Measurements from ENCODE around the gene TMEM151B. TPM values are rescaled to one million over a fixed set of nuclear protein-coding genes. Genes with fewer than 3 reads are reported as not detected.

The TMEM151B gene
- total RNA-seq, 1 donor from 2014 or later = not detected

GRCh38 chr6:44292661-44293365 lies 22.6 kb downstream of the TMEM151B start:
- peaks cover 7 to 17% (median 15%) of the 10 kb centered on the region in 3 donors for H3K4me1 ChIP-seq (ENCODE audit: control insufficient read depth in 3 of 3, insufficient read depth in 3 of 3, low read length in 3 of 3)
- peaks cover 68 to 81% (median 73%) of the 10 kb centered on the region in 3 donors for H3K27me3 ChIP-seq (ENCODE audit: control insufficient read depth in 3 of 3, insufficient read depth in 3 of 3, low read length in 3 of 3)

GRCh38 chr6:44294832-44295791 lies 24.9 kb downstream of the TMEM151B start:
- Histone ChIP-seq H3K9ac (ENCODE audit: low read depth in 1 of 3, low read length in 3 of 3) (no peak overlapping the region), H3K27me3 (ENCODE audit: control insufficient read depth in 3 of 3, insufficient read depth in 3 of 3, low read length in 3 of 3) (peaks cover 60 to 70% (median 67%) of the 10 kb centered on the region in 3 donors), H3K27ac (ENCODE audit: low read depth, low read length) (no peak overlapping the region), H3K4me3 (ENCODE audit: low read length in 3 of 3) (no peak overlapping the region), H3K9me3 (ENCODE audit: control insufficient read depth in 3 of 3, low read length in 3 of 3) (no peaks in the 10 kb centered on the region), H3K4me1 (ENCODE audit: control insufficient read depth in 3 of 3, insufficient read depth in 3 of 3, low read length in 3 of 3) (peaks cover 10 to 22% (median 18%) of the 10 kb centered on the region in 3 donors), H3K36me3 (ENCODE audit: control insufficient read depth in 3 of 3, insufficient read depth in 3 of 3, low read length in 3 of 3) (peaks cover 0 to under 1% (median under 1%) of the 10 kb centered on the region in 3 donors)

More at GRCh38 chr6:44292661-44293365, 22.6 kb downstream of the TMEM151B start:
- no peaks in the 10 kb centered on the region for H3K9me3 ChIP-seq (ENCODE audit: control insufficient read depth in 3 of 3, low read length in 3 of 3)
- H3K27ac ChIP-seq (ENCODE audit: low read depth, low read length) = no peak overlapping the region
- no peak overlapping the region for H3K4me3 ChIP-seq (ENCODE audit: low read length in 3 of 3)
- no peak overlapping the region for H3K9ac ChIP-seq (ENCODE audit: low read depth in 1 of 3, low read length in 3 of 3)
- H3K36me3 ChIP-seq (ENCODE audit: control insufficient read depth in 3 of 3, insufficient read depth in 3 of 3, low read length in 3 of 3) = no peaks in the 10 kb centered on the region

DNA sequence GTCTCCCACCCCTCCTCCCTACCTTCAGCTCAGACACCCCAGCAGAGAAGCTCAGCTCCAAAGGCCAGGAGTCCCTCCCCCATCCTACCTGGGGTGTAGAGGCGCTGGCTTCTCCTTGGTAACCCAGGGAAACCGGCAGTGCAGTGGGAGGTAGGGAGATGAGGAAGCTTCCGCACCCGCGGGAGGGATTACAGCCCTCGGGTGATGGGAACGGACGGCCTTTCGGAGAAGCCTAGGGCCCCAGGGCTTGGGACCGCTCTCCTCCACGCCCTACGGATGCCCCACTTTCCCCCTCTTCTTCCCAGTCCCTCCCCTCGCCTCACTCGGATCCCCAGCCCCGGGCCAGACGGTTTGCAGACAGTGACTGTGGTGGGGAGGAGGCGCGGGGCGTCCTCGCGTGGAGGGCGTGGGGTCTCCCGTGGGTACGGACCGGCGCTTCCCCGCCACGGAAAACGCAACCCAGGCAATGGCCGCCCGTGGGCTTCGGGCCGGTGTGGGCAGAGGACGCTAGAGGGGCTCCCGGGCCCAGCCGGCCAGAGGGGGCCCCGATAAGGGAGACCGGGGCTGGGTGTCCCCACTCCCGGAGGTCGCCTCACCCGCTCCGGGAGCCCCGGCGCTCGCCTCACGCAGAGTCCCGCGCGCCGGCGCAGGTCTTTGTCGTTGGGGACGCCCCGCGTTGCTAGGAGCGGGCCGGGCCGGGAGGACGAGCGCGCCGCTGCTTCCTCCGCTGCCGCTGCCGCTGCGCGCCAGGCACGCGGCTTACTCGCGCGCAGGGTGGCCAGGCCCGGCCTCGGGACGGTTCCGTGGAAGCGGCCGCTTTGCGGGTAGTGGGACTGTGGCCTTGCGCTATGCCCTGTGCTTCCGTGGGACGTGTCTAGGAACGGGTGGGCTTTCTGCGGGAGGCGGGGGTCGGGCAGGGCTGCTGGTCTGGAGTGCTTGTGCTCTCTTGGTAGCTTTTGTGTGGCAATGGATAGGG lies 27.1 kb downstream of the TMEM151B start:
- H3K4me1 ChIP-seq (ENCODE audit: control insufficient read depth in 3 of 3, insufficient read depth in 3 of 3, low read length in 3 of 3) = peaks cover 10 to 22% (median 18%) of the 10 kb centered on the region in 3 donors
- H3K36me3 ChIP-seq (ENCODE audit: control insufficient read depth in 3 of 3, insufficient read depth in 3 of 3, low read length in 3 of 3) = peaks cover 18 to 22% (median 19%) of the 10 kb centered on the region in 3 donors
- peaks cover 41 to 50% (median 49%) of the 10 kb centered on the region in 3 donors for H3K27me3 ChIP-seq (ENCODE audit: control insufficient read depth in 3 of 3, insufficient read depth in 3 of 3, low read length in 3 of 3)
- no peak overlapping the region for H3K27ac ChIP-seq (ENCODE audit: low read depth, low read length)
- peak overlapping the region in 2 of 3 donors; percentile 32 to 57 for H3K9ac ChIP-seq (ENCODE audit: low read depth in 1 of 3, low read length in 3 of 3)
- H3K9me3 ChIP-seq (ENCODE audit: control insufficient read depth in 3 of 3, low read length in 3 of 3) = no peaks in the 10 kb centered on the region
- peak overlapping the region; percentile 15 to 64 (median 58) for H3K4me3 ChIP-seq (ENCODE audit: low read length in 3 of 3)

DNA sequence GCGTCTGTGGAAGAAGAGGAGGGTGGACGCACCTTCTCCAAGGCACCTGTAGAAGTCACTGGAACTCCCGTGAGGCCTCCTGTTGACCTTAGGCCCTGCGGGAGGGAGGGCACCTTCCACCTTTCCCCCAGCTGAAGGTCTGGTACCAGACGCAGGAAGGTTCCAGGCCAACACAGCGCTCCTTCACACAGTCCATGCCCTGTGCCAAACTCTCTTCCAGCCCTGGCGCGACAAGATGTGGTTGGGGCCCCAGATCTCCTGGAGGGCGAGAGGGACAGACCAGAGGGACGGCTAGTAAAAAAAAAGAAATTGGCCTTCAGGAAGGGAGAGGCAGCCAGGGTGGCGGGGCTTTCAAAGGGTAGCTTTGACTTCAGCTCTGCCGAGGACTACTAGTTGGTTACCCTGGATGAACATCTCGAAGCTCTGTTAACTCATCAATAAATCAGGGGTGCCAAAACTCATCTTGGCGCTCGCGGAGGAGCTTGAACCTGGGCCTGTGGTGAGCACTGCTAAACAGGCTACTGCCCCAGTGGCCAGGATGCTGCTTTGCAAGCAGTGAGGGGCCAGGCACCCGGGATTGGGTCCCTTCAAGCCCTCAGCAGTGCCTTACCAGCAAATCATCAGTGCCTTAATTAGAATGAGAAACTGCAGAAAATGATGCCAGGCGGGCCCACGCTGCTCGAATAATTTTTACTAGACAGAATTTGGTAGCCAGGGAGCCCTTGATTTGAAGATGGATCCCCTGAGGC lies 28.0 kb downstream of the TMEM151B start:
- H3K36me3 ChIP-seq (ENCODE audit: control insufficient read depth in 3 of 3, insufficient read depth in 3 of 3, low read length in 3 of 3) = peaks cover 26 to 31% (median 28%) of the 10 kb centered on the region in 3 donors
- H3K27ac ChIP-seq (ENCODE audit: low read depth, low read length) = no peak overlapping the region
- no peaks in the 10 kb centered on the region for H3K9me3 ChIP-seq (ENCODE audit: control insufficient read depth in 3 of 3, low read length in 3 of 3)
- peak overlapping the region in 2 of 3 donors; percentile 32 to 54 for H3K9ac ChIP-seq (ENCODE audit: low read depth in 1 of 3, low read length in 3 of 3)
- H3K4me1 ChIP-seq (ENCODE audit: control insufficient read depth in 3 of 3, insufficient read depth in 3 of 3, low read length in 3 of 3) = peaks cover 10 to 22% (median 18%) of the 10 kb centered on the region in 3 donors
- peak overlapping the region in 2 of 3 donors; percentile 45 to 64 for H3K4me3 ChIP-seq (ENCODE audit: low read length in 3 of 3)
- peaks cover 34 to 41% (median 41%) of the 10 kb centered on the region in 3 donors for H3K27me3 ChIP-seq (ENCODE audit: control insufficient read depth in 3 of 3, insufficient read depth in 3 of 3, low read length in 3 of 3)

- Histone ChIP-seq H3K9ac (ENCODE audit: low read depth in 1 of 3, low read length in 3 of 3) (no peak overlapping the region), H3K36me3 (ENCODE audit: control insufficient read depth in 3 of 3, insufficient read depth in 3 of 3, low read length in 3 of 3) (peaks cover 32 to 38% (median 33%) of the 10 kb centered on the region in 3 donors), H3K27ac (ENCODE audit: low read depth, low read length) (no peak overlapping the region), H3K4me1 (ENCODE audit: control insufficient read depth in 3 of 3, insufficient read depth in 3 of 3, low read length in 3 of 3) (peaks cover 10 to 22% (median 18%) of the 10 kb centered on the region in 3 donors), H3K9me3 (ENCODE audit: control insufficient read depth in 3 of 3, low read length in 3 of 3) (no peaks in the 10 kb centered on the region), H3K27me3 (ENCODE audit: control insufficient read depth in 3 of 3, insufficient read depth in 3 of 3, low read length in 3 of 3) (peaks cover 29 to 38% (median 37%) of the 10 kb centered on the region in 3 donors), H3K4me3 (ENCODE audit: low read length in 3 of 3) (no peak overlapping the region)
Observed at GRCh38 chr6:44298864-44299263, 28.6 kb downstream of the TMEM151B start.

- Histone ChIP-seq H3K4me3 (ENCODE audit: low read length in 3 of 3) (no peak overlapping the region), H3K4me1 (ENCODE audit: control insufficient read depth in 3 of 3, insufficient read depth in 3 of 3, low read length in 3 of 3) (peaks cover 10 to 19% (median 14%) of the 10 kb centered on the region in 3 donors), H3K27ac (ENCODE audit: low read depth, low read length) (no peak overlapping the region), H3K27me3 (ENCODE audit: control insufficient read depth in 3 of 3, insufficient read depth in 3 of 3, low read length in 3 of 3) (peaks cover 20 to 32% (median 31%) of the 10 kb centered on the region in 3 donors), H3K9ac (ENCODE audit: low read depth in 1 of 3, low read length in 3 of 3) (no peak overlapping the region), H3K9me3 (ENCODE audit: control insufficient read depth in 3 of 3, low read length in 3 of 3) (no peaks in the 10 kb centered on the region), H3K36me3 (ENCODE audit: control insufficient read depth in 3 of 3, insufficient read depth in 3 of 3, low read length in 3 of 3) (peaks cover 45 to 52% (median 47%) of the 10 kb centered on the region in 3 donors)
Observed at GRCh38 chr6:44300292-44300823, 30.1 kb downstream of the TMEM151B start.

- no peaks in the 10 kb centered on the region for H3K9me3 ChIP-seq (ENCODE audit: control insufficient read depth in 3 of 3, low read length in 3 of 3)
- H3K4me1 ChIP-seq (ENCODE audit: control insufficient read depth in 3 of 3, insufficient read depth in 3 of 3, low read length in 3 of 3) = peaks cover 10 to 15% (median 11%) of the 10 kb centered on the region in 3 donors
- peaks cover 19 to 25% (median 24%) of the 10 kb centered on the region in 3 donors for H3K27me3 ChIP-seq (ENCODE audit: control insufficient read depth in 3 of 3, insufficient read depth in 3 of 3, low read length in 3 of 3)
- no peak overlapping the region for H3K9ac ChIP-seq (ENCODE audit: low read depth in 1 of 3, low read length in 3 of 3)
- no peak overlapping the region for H3K4me3 ChIP-seq (ENCODE audit: low read length in 3 of 3)
- H3K27ac ChIP-seq (ENCODE audit: low read depth, low read length) = no peak overlapping the region
- H3K36me3 ChIP-seq (ENCODE audit: control insufficient read depth in 3 of 3, insufficient read depth in 3 of 3, low read length in 3 of 3) = peaks cover 52 to 60% (median 55%) of the 10 kb centered on the region in 3 donors
Observed at GRCh38 chr6:44301106-44301505, 30.9 kb downstream of the TMEM151B start.

- Histone ChIP-seq H3K36me3 (ENCODE audit: control insufficient read depth in 3 of 3, insufficient read depth in 3 of 3, low read length in 3 of 3) (peaks cover 56 to 68% (median 63%) of the 10 kb centered on the region in 3 donors), H3K27ac (ENCODE audit: low read depth, low read length) (no peak overlapping the region), H3K4me1 (ENCODE audit: control insufficient read depth in 3 of 3, insufficient read depth in 3 of 3, low read length in 3 of 3) (peaks cover 8 to 13% (median 10%) of the 10 kb centered on the region in 3 donors), H3K27me3 (ENCODE audit: control insufficient read depth in 3 of 3, insufficient read depth in 3 of 3, low read length in 3 of 3) (peaks cover 11 to 16% (median 15%) of the 10 kb centered on the region in 3 donors), H3K9ac (ENCODE audit: low read depth in 1 of 3, low read length in 3 of 3) (no peak overlapping the region), H3K4me3 (ENCODE audit: low read length in 3 of 3) (no peak overlapping the region), H3K9me3 (ENCODE audit: control insufficient read depth in 3 of 3, low read length in 3 of 3) (no peaks in the 10 kb centered on the region)
Observed at GRCh38 chr6:44301782-44302564, 31.7 kb downstream of the TMEM151B start.

Data from skeletal muscle tissue (tissue), 4 donors.